Measurements from ENCODE around the gene TMEM179. TPM values are rescaled to one million over a fixed set of nuclear protein-coding genes. Genes with fewer than 3 reads are reported as not detected.

The TMEM179 gene
- total RNA-seq, 1 experiment from 2014 or later = not detected

DNA sequence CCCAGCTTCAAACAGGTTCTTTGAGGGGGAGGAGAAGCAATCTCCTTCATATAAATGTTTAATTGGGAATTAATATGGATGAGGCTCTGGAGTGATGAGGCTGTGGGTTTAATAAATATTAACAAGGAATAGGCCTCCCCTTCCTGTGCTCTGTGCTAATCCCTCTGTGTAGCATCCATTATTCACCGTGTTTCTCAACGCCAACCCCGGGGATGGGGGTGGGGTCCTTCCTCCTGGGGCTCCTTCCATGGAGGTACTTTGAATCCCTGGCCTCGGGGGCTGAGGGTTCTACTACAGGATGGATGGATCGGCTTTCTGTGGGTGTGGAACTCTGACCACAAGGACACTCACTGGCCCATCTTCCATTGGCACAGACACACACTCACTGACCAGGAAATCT, 34.9 kb upstream of the TMEM179 start:
- H3K4me1 Mint-ChIP-seq (ENCODE audit: low read depth, unreplicated experiment) = peaks cover 14% of the 10 kb centered on the region
- CTCF ChIA-PET = no interaction called here
- no peak overlapping the region for H3K4me3 Mint-ChIP-seq (ENCODE audit: unreplicated experiment)
- no peaks in the 10 kb centered on the region for H3K9me3 Mint-ChIP-seq (ENCODE audit: unreplicated experiment)
- intact Hi-C loops (cut with micrococcal nuclease; ENCODE audit: unreplicated experiment) = loop anchor here (2.0 kb wide), 1 partner anchor 63 kb away; no protein-coding TSS in a partner anchor
- DNase-seq = no peak
- H3K27ac Mint-ChIP-seq (ENCODE audit: unreplicated experiment) = no peak overlapping the region
- no TSS peak for BruUV-seq (replicated peaks)
- Histone ChIP-seq H3K9me3 (no peaks in the 10 kb centered on the region), H3K4me3 (ENCODE audit: low read depth, low read length) (no peak overlapping the region), H3K27me3 (replicated peaks; ENCODE audit: control insufficient read depth, insufficient read depth, low read length) (no peaks in the 10 kb centered on the region; the same call in 1 of the 2 replicates), H3K4me1 (peaks cover 7% of the 10 kb centered on the region), H3K36me3 (ENCODE audit: control insufficient read depth, insufficient read depth, low read length) (no peaks in the 10 kb centered on the region)
- TF ChIP-seq, protein P1, sequence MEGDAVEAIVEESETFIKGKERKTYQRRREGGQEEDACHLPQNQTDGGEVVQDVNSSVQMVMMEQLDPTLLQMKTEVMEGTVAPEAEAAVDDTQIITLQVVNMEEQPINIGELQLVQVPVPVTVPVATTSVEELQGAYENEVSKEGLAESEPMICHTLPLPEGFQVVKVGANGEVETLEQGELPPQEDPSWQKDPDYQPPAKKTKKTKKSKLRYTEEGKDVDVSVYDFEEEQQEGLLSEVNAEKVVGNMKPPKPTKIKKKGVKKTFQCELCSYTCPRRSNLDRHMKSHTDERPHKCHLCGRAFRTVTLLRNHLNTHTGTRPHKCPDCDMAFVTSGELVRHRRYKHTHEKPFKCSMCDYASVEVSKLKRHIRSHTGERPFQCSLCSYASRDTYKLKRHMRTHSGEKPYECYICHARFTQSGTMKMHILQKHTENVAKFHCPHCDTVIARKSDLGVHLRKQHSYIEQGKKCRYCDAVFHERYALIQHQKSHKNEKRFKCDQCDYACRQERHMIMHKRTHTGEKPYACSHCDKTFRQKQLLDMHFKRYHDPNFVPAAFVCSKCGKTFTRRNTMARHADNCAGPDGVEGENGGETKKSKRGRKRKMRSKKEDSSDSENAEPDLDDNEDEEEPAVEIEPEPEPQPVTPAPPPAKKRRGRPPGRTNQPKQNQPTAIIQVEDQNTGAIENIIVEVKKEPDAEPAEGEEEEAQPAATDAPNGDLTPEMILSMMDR (IDR thresholded peaks at IDR 0.05; ENCODE audit: insufficient read depth in 1 of 2, low read depth in 1 of 2, low read length in 1 of 2, severe bottlenecking in 1 of 2, unreplicated experiment in 1 of 2) = no peak
- POLR2A ChIA-PET = no interaction called here
- H3K36me3 Mint-ChIP-seq (ENCODE audit: insufficient read depth, unreplicated experiment) = no peaks in the 10 kb centered on the region
- peaks cover 18% of the 10 kb centered on the region for H3K27me3 Mint-ChIP-seq (ENCODE audit: insufficient read depth, unreplicated experiment)

DNA sequence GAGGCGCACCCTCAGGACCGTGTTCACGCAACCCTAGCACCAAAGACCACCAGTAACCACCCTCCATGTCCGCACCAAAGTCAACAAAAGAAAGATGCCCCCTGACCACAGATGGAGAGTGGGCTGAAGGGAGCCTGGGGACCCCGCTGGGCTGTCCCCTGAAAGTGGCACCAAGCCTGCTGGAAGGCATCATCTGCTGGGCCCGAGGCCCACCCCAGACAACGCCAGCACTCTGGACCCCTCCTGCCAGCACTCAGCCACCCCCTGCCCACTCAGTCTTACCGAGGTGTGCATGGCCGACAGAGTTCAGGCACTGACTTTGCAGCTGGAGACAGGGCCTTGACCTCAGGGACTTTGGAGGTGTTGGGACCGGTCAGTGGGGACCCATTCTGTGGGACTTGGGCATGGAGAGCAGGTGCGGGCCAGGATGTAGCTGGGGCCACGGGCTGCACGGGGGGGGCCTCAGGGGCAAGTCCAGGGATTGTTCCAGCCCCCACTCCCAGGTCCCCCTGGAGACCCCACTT, 34.4 kb upstream of the TMEM179 start:
- H3K9me3 ChIP-seq = no peaks in the 10 kb centered on the region
- ChIA-PET CTCF (no interaction called here), POLR2A (no interaction called here)
- DNase-seq = no peak
- no TSS peak for BruUV-seq (replicated peaks)
- Mint-ChIP-seq H3K27me3 (ENCODE audit: insufficient read depth, unreplicated experiment) (peaks cover 18% of the 10 kb centered on the region), H3K4me1 (ENCODE audit: low read depth, unreplicated experiment) (peaks cover 14% of the 10 kb centered on the region), H3K27ac (ENCODE audit: unreplicated experiment) (no peak overlapping the region), H3K4me3 (ENCODE audit: unreplicated experiment) (no peak overlapping the region), H3K36me3 (ENCODE audit: insufficient read depth, unreplicated experiment) (no peaks in the 10 kb centered on the region), H3K9me3 (ENCODE audit: unreplicated experiment) (no peaks in the 10 kb centered on the region)
- TF ChIP-seq, protein P1 (IDR thresholded peaks at IDR 0.05; ENCODE audit: insufficient read depth in 1 of 2, low read depth in 1 of 2, low read length in 1 of 2, severe bottlenecking in 1 of 2, unreplicated experiment in 1 of 2) = no peak
- no peaks in the 10 kb centered on the region for H3K36me3 ChIP-seq (ENCODE audit: control insufficient read depth, insufficient read depth, low read length)
- H3K27me3 ChIP-seq (replicated peaks; ENCODE audit: control insufficient read depth, insufficient read depth, low read length) = no peaks in the 10 kb centered on the region; the same call in 1 of the 2 replicates
- intact Hi-C loops (cut with micrococcal nuclease; ENCODE audit: unreplicated experiment) = loop anchor here (2.0 kb wide), 1 partner anchor 62 kb away; no protein-coding TSS in a partner anchor
- peaks cover 7% of the 10 kb centered on the region for H3K4me1 ChIP-seq
- no peak overlapping the region for H3K4me3 ChIP-seq (ENCODE audit: low read depth, low read length)

- TF ChIP-seq, protein P1 (IDR thresholded peaks at IDR 0.05; ENCODE audit: insufficient read depth in 1 of 2, low read depth in 1 of 2, low read length in 1 of 2, severe bottlenecking in 1 of 2, unreplicated experiment in 1 of 2) = no peak
- BruUV-seq (replicated peaks) = no TSS peak
- ChIA-PET CTCF (no interaction called here), POLR2A (no interaction called here)
- intact Hi-C loops (cut with micrococcal nuclease; ENCODE audit: unreplicated experiment) = loop anchor here (2.0 kb wide), 1 partner anchor 61 kb away; no protein-coding TSS in a partner anchor
- H3K4me3 Mint-ChIP-seq (ENCODE audit: unreplicated experiment) = no peak overlapping the region
- Histone ChIP-seq H3K9me3 (no peaks in the 10 kb centered on the region), H3K27me3 (replicated peaks; ENCODE audit: control insufficient read depth, insufficient read depth, low read length) (no peaks in the 10 kb centered on the region; the same call in 1 of the 2 replicates), H3K4me1 (peaks cover 7% of the 10 kb centered on the region), H3K36me3 (ENCODE audit: control insufficient read depth, insufficient read depth, low read length) (no peaks in the 10 kb centered on the region), H3K4me3 (ENCODE audit: low read depth, low read length) (no peak overlapping the region)
- no peak for DNase-seq
- H3K9me3 Mint-ChIP-seq (ENCODE audit: unreplicated experiment) = no peaks in the 10 kb centered on the region
- no peaks in the 10 kb centered on the region for H3K36me3 Mint-ChIP-seq (ENCODE audit: insufficient read depth, unreplicated experiment)
- H3K27me3 Mint-ChIP-seq (ENCODE audit: insufficient read depth, unreplicated experiment) = peaks cover 18% of the 10 kb centered on the region
- no peak overlapping the region for H3K27ac Mint-ChIP-seq (ENCODE audit: unreplicated experiment)
- peaks cover 14% of the 10 kb centered on the region for H3K4me1 Mint-ChIP-seq (ENCODE audit: low read depth, unreplicated experiment)
These were observed 33.6 kb upstream of the TMEM179 start for GRCh38 chr14:104638190-104638589.

All from Caco-2 (cell line).